ENCODE results near the gene TSPYL1.
"Not testable (repeated sequence)": the region's sequence is repeated elsewhere in the genome, so short reads cannot be mapped to it uniquely, and the experiment has no call there.

Gene TSPYL1

GRCh38 chr6:116292553-116292952, 12.8 kb upstream of the TSPYL1 start:
- no peak for DNase-seq (ENCODE audit: low spot score)

DNA sequence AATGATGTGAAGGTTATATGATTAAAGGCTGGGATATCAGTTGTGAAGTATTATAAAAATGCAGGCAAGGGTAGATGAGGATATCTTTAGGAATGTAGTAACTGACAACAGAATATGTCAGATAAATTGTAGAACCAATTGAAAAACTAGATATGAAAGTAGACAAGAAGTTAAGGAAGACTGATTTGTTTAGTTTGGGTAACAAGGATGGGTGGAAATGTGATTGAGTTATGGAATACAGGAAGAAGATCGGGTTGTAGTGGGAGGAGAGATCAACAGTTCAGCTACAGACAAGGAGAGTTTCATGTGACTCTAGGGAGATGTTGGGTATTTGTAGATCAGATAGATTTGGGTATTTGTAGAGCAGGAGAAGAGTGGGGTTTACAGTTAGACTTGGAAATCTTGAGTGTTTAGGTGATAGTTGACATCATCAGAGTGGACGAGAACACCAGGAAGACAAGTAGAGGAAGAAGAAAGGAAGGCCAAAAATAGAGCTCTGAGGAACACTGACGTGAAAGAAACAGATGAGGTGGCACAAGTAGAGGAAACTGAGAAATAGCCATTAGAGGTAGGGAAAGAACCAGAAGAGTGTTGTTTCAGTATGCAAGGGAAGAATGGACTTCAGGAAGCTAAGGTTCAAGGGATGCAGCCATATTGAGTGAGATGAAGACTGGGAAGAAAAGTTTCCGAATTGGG, 12.1 kb upstream of the TSPYL1 start:
- DNase-seq (ENCODE audit: low spot score): no peak

- no peak for DNase-seq (ENCODE audit: low spot score)
Measured at GRCh38 chr6:116290799-116291198, 11.1 kb upstream of the TSPYL1 start.

DNA sequence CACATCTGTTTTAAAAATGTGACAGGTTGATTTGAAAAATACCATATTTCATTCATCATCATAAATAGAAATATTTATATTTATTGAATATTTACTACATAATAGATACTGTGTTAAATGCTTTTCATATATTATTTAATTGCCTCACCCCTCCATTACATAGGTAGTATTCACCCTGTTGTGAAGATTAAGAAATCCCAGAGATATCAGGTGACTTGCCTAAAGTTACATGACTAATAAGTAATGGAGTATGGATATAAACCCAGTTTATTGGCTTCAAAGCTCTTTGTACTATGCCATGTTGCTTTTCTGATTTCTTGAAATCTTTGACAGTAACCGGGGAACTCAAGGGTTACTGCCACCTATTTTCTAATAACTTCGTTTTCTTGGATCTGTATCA, 10.1 kb upstream of the TSPYL1 start:
- no peak for DNase-seq (ENCODE audit: low spot score)

DNA sequence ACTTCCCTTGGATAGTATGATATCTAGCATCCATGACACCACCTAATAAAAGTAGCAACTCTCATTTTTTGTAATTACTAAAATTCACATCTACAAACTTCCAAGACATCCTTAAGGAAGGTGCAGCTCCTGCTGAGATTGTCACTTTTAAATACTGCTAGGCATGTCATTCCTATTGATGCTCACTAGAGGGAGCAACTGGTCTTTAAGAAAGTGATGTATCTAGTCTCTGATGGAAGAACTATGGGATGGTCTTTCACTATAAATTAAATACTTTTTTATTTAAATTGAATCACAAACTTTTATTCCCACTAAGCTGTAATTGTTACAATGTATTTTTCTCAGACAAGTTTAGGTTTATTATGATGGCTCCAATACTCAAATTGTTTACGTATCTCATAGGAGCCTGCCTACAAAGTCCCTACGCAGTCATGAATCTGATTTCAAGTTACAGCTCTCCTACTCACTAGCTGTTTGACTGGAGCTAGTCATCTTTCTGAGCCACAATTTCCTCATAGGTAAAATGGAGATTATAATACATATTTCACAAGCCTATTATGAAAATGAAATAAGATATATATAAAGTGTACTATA, 8.1 kb upstream of the TSPYL1 start:
- DNase-seq (ENCODE audit: low spot score): peak; percentile 74

DNA sequence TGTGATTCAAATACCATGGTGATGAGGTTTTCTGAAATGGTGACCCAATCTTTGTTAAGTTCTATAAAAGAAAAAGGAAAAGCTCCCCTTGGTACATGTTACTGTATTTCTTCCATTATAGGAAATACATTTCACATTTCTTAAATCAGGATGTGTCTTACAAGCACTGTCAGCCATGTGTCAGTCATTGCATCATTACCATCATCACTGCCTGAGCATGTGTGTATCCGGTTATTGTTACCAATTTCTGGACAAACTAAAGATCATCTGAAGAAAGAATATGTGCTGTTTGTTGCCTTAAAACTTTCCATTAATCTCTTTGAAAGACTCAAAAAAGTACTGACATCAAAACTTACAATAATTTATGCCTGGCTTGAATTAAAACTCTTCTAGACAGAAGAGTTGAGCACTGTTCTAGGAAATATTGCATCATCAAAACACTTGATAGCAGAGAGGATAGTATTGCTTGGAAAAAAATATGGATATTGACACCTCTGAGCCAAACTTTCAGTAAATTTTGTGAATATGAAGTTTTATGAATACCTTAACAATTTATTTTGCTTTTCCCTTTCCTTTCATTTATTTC, 7.1 kb upstream of the TSPYL1 start:
- no peak for DNase-seq (ENCODE audit: low spot score)

GRCh38 chr6:116284984-116285383, 5.3 kb upstream of the TSPYL1 start:
- DNase-seq (ENCODE audit: low spot score): not testable (repeated sequence)

GRCh38 chr6:116283191-116283590, 3.5 kb upstream of the TSPYL1 start:
- DNase-seq (ENCODE audit: low spot score): no peak

DNA sequence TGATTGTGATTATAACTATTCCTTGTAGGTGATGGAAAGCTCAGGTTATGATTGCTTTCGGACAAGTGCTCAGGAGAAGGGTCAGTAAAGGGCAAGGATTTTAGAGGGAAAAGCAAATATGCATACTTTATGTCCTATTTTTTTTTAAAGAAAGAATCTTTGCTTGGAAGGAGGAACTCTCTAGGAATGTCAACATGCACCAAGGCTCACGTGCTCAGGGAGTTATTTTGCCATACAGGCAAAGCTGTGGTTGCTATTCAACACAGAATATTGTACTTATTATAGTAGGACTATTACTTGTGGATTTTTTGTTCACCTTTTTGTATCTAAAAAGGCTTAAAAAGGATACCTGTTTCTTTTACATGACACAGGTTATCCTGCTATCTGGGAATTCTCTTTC, 3.0 kb upstream of the TSPYL1 start:
- no peak for DNase-seq (ENCODE audit: low spot score)

- DNase-seq (ENCODE audit: low spot score): no peak
Measured at GRCh38 chr6:116280933-116281316, 1.2 kb upstream of the TSPYL1 start.

- DNase-seq (ENCODE audit: low spot score): peak; percentile 29
Measured at GRCh38 chr6:116280161-116280932, 617 bp upstream of the TSPYL1 start.

DNA sequence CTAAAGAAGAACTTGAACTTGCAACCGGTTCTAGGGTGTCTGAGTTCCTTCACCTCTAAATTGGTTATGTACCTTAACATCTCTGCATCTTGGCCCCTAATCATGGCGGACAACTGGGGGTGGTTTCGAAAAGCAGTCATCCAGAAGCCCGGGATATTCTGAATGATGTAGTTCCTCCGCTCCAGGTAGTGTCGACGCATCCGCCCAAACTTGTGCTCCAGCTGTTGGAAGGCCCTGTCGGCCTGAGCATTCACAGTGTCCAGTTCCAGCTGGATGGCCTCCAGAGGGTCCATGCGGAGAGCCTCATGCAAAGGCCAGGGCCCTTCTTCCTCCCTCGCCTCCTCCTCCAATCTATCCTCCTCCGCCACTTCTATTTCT, 887 bp downstream of the TSPYL1 start:
- peak; percentile 58 for DNase-seq (ENCODE audit: low spot score)

DNA sequence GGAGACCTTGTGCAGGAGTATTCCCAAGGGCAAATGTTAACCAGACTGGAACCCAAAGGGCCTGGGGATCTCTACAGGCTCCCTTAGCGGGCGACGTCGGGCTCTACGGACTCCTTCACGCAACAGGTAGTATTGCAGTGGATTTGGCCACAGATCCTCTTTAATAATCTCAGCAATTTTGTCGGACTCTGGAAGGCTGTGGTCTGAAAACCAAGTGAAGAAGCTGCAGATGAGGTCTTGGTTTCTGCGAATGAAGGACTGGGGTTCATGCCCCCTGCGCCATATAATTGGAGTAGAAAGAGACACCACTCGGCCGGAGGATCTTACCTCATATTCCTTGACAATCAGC, 1.3 kb downstream of the TSPYL1 start:
- no peak for DNase-seq (ENCODE audit: low spot score)

GRCh38 chr6:116277124-116277523, 2.6 kb downstream of the TSPYL1 start:
- peak; percentile 17 for DNase-seq (ENCODE audit: low spot score)

GRCh38 chr6:116271149-116271708, 8.5 kb downstream of the TSPYL1 start:
- DNase-seq (ENCODE audit: low spot score): no peak

DNA sequence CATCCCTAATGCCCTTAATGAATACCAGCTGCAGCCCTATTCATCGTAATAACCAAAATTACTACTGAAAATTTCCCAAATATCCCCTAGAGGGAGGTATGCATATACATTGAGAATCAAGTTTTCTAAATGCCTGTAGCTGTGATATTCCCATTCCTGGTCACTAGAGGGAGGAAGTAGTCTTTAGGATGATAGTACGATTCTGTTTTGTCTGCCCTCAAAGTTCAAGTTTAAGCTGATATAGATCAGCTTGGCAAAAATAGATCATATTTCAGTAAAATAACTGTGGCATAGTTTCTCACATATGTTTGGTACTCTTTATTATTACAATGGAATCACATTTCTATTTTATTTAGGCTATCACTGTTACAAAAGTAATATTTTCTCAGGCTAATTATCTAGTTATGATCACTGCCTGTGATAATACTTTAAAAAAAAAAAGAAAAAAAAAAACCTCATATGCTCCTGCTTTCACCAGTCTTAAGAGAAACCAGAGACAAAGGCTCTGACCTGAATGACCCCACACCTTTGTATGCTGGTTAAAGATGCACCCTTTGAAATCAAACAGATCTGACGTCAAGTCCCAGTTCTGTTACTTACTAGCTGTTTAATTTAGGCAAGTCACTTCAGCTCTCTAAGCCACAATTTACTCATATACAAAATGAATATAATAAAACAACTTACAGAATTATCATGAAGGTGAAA, 11.0 kb downstream of the TSPYL1 start:
- peak; percentile 73 for DNase-seq (ENCODE audit: low spot score)

- peak; percentile 13 for DNase-seq (ENCODE audit: low spot score)
Measured at GRCh38 chr6:116267836-116268588, 11.7 kb downstream of the TSPYL1 start.

- DNase-seq (ENCODE audit: low spot score): peak; percentile 28
Measured at GRCh38 chr6:116266803-116267202, 12.9 kb downstream of the TSPYL1 start.

DNA sequence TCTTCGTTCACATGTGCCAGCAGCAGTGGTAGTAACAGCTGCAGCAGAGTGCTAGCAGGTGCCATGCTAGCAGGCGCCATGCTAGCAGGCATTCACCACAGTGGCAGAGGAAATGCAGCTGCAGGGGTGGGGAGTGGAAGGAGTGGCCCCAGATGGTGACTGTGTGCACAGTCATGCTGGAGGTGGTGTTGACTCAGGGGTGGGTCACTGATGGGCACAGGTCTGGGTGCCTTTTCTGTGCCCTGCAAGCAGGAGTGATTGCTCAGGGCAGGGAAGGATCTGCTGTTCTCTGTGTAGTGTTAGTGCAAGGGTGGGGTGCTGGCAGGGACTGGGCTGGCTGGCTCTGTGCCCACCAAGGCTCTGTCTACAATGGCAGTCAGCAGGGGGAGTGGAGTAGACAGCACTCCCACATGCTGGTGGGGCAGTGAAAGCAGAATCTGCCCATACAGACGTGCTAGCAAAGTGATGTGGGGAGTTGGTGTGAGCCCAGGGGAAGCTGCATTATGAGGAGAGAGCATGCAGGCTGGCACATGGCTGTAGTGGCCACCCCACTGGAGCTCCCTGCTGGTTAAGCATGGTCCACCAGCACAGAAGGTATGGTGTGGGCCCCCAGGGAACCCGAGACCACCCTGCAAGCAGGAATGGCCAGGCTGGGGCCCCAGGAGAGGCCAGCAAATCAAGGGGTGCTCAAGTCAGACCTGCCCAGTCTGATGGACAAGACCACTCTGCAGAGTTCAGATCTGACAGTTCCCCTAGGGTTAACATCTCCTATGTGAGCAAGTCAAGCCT, 14.5 kb downstream of the TSPYL1 start:
- DNase-seq (ENCODE audit: low spot score): peak; percentile 89

- DNase-seq (ENCODE audit: low spot score): no peak
Measured at GRCh38 chr6:116263353-116263752, 16.4 kb downstream of the TSPYL1 start.

DNA sequence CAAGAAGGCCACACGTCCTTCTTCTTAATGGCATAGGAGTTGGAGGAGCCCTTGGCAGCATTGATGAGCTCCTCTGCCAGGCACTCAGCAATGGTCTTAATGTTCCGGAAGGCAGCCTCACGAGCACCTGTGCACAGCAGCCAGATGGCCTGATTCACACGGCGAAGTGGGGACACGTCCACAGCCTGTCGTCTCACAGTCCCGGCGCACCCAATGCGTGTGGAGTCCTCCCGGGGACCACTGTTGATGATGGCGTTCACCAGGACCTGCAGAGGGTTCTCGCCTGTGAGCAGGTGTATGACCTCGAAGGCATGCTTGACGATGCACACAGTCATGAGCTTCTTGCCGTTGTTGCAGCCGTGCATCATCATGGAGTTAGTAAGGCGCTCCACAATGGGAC, 21.2 kb downstream of the TSPYL1 start:
- no peak for DNase-seq (ENCODE audit: low spot score)
